Astrocyte of the hippocampus (primary cell): Measurements from ENCODE around the gene RASL11B.
A peak's percentile ranks its signal among the peaks of the same experiment; 100 is the strongest.

Source experiments
- DNase-seq: peaks from one replicate; pipeline ENCODE4 v3.0.0; 2011; ENCODE audit warnings: low read depth, low spot score

Gene RASL11B

GRCh38 chr4:52873861-52874343 lies 11.8 kb downstream of the RASL11B start:
- DNase-seq, result peak; percentile 69

GRCh38 chr4:52874948-52875347 lies 12.8 kb downstream of the RASL11B start:
- DNase-seq, result no peak

- no peak for DNase-seq
These were observed 14.0 kb downstream of the RASL11B start for GRCh38 chr4:52876069-52876468.

GRCh38 chr4:52877036-52877435 lies 14.9 kb downstream of the RASL11B start:
- DNase-seq, result no peak

GRCh38 chr4:52877694-52878093 lies 15.6 kb downstream of the RASL11B start:
- DNase-seq, result no peak

- DNase-seq, result no peak
These were observed 17.4 kb downstream of the RASL11B start for GRCh38 chr4:52879471-52879870.

GRCh38 chr4:52880994-52881393 lies 18.9 kb downstream of the RASL11B start:
- DNase-seq, result no peak

GRCh38 chr4:52883183-52883621 lies 21.1 kb downstream of the RASL11B start:
- DNase-seq, result no peak

GRCh38 chr4:52883707-52884669 lies 21.9 kb downstream of the RASL11B start:
- no peak for DNase-seq

GRCh38 chr4:52884994-52885393 lies 22.9 kb downstream of the RASL11B start:
- no peak for DNase-seq

- DNase-seq, result no peak
These were observed 27.2 kb downstream of the RASL11B start for GRCh38 chr4:52889354-52889753.

- DNase-seq, result no peak
These were observed 27.8 kb downstream of the RASL11B start for GRCh38 chr4:52889778-52890520.

GRCh38 chr4:52890521-52890791 lies 28.3 kb downstream of the RASL11B start:
- no peak for DNase-seq

GRCh38 chr4:52891743-52892142 lies 29.6 kb downstream of the RASL11B start:
- no peak for DNase-seq

- no peak for DNase-seq
These were observed 30.8 kb downstream of the RASL11B start for GRCh38 chr4:52892880-52893279.

GRCh38 chr4:52894443-52894842 lies 32.3 kb downstream of the RASL11B start:
- peak; percentile 38 for DNase-seq

- DNase-seq, result no peak
These were observed 41.2 kb downstream of the RASL11B start for GRCh38 chr4:52903273-52903672.

- peak; percentile 58 for DNase-seq
These were observed 42.3 kb downstream of the RASL11B start for GRCh38 chr4:52904421-52904820.

GRCh38 chr4:52907510-52907909 lies 45.4 kb downstream of the RASL11B start:
- DNase-seq, result no peak

GRCh38 chr4:52910115-52910514 lies 48.0 kb downstream of the RASL11B start:
- DNase-seq, result no peak

- peak; percentile 66 for DNase-seq
These were observed 49.7 kb downstream of the RASL11B start for GRCh38 chr4:52911684-52912294.

- no peak for DNase-seq
These were observed 50.5 kb downstream of the RASL11B start for GRCh38 chr4:52912608-52913007.
